ENCODE results near the gene HOXB8.
A peak's percentile ranks its signal among the peaks of the same experiment; 100 is the strongest.

Gene HOXB8

GRCh38 chr17:48597778-48598631 is 17.1 kb downstream of the HOXB8 start:
- no peak for TF ChIP-seq CTCF (IDR thresholded peaks at IDR 0.05; ENCODE audit: insufficient read depth, low read length, poor library complexity, severe bottlenecking)
- Histone ChIP-seq H3K27me3 (replicated peaks; ENCODE audit: control insufficient read depth, insufficient read depth, low read length) (peaks cover 4% of the 10 kb centered on the region; the same call in 1 of the 2 replicates), H3K4me3 (replicated peaks; ENCODE audit: low read depth, low read length) (peak overlapping the region; percentile 57), H3K36me3 (ENCODE audit: control insufficient read depth, insufficient read depth, low read length) (no peaks in the 10 kb centered on the region; the same call in 1 of the 2 replicates)
- DNase-seq (ENCODE audit: extremely low read depth, insufficient read length): peak; percentile 72

GRCh38 chr17:48597528-48597777 is 17.6 kb downstream of the HOXB8 start:
- TF ChIP-seq CTCF (IDR thresholded peaks at IDR 0.05; ENCODE audit: insufficient read depth, low read length, poor library complexity, severe bottlenecking): no peak
- Histone ChIP-seq H3K4me3 (replicated peaks; ENCODE audit: low read depth, low read length) (peak overlapping the region; percentile 57), H3K27me3 (replicated peaks; ENCODE audit: control insufficient read depth, insufficient read depth, low read length) (peaks cover 4% of the 10 kb centered on the region; the same call in 1 of the 2 replicates)

GRCh38 chr17:48596735-48597527 is 18.2 kb downstream of the HOXB8 start:
- peak overlapping the region; percentile 57 for H3K4me3 ChIP-seq (replicated peaks; ENCODE audit: low read depth, low read length)
- no peak for DNase-seq (ENCODE audit: extremely low read depth, insufficient read length)
- TF ChIP-seq CTCF (IDR thresholded peaks at IDR 0.05; ENCODE audit: insufficient read depth, low read length, poor library complexity, severe bottlenecking): no peak
- no peaks in the 10 kb centered on the region; the same call in 1 of the 2 replicates for H3K36me3 ChIP-seq (ENCODE audit: control insufficient read depth, insufficient read depth, low read length)
- H3K27me3 ChIP-seq (replicated peaks; ENCODE audit: control insufficient read depth, insufficient read depth, low read length): peaks cover 4% of the 10 kb centered on the region; the same call in 1 of the 2 replicates

More at GRCh38 chr17:48597528-48597777, 17.6 kb downstream of the HOXB8 start:
- DNase-seq (ENCODE audit: extremely low read depth, insufficient read length): no peak
- H3K36me3 ChIP-seq (ENCODE audit: control insufficient read depth, insufficient read depth, low read length): no peaks in the 10 kb centered on the region; the same call in 1 of the 2 replicates

- H3K36me3 ChIP-seq (ENCODE audit: control insufficient read depth, insufficient read depth, low read length): no peaks in the 10 kb centered on the region; the same call in 1 of the 2 replicates
- H3K4me3 ChIP-seq (replicated peaks; ENCODE audit: low read depth, low read length): no peak overlapping the region
- no peak for TF ChIP-seq CTCF (IDR thresholded peaks at IDR 0.05; ENCODE audit: insufficient read depth, low read length, poor library complexity, severe bottlenecking)
- no peak for DNase-seq (ENCODE audit: extremely low read depth, insufficient read length)
- peaks cover 4% of the 10 kb centered on the region; the same call in 1 of the 2 replicates for H3K27me3 ChIP-seq (replicated peaks; ENCODE audit: control insufficient read depth, insufficient read depth, low read length)
Measured at GRCh38 chr17:48596000-48596734, 18.9 kb downstream of the HOXB8 start.

GRCh38 chr17:48595278-48595999 is 19.7 kb downstream of the HOXB8 start:
- no peak for DNase-seq (ENCODE audit: extremely low read depth, insufficient read length)
- Histone ChIP-seq H3K27me3 (replicated peaks; ENCODE audit: control insufficient read depth, insufficient read depth, low read length) (peaks cover 4% of the 10 kb centered on the region; the same call in 1 of the 2 replicates), H3K36me3 (ENCODE audit: control insufficient read depth, insufficient read depth, low read length) (no peaks in the 10 kb centered on the region; the same call in 1 of the 2 replicates), H3K4me3 (replicated peaks; ENCODE audit: low read depth, low read length) (no peak overlapping the region)
- TF ChIP-seq CTCF (IDR thresholded peaks at IDR 0.05; ENCODE audit: insufficient read depth, low read length, poor library complexity, severe bottlenecking): no peak
